Retina (tissue), 1 donor: Measurements from ENCODE around the gene NEXN.
A peak's percentile ranks its signal among the peaks of the same experiment; 100 is the strongest.

Experiments used
- DNase-seq: peaks from one replicate; pipeline ENCODE4 v3.0.0-alpha.2; 2016

Gene NEXN

GRCh38 chr1:77888081-77888780, at the start of gene NEXN:
TSS of gene NEXN (plus strand) at chr1:77888624. CDS start at chr1:77916107, 27,483 bp downstream.
- peak; percentile 81 for DNase-seq

GRCh38 chr1:77841574-77841973, 46.9 kb upstream of the NEXN start:
- no peak for DNase-seq

- DNase-seq, result no peak
Measured at GRCh38 chr1:77845951-77846350, 42.5 kb upstream of the NEXN start.

- no peak for DNase-seq
Measured at GRCh38 chr1:77846966-77847365, 41.5 kb upstream of the NEXN start.

GRCh38 chr1:77847621-77848080, 40.8 kb upstream of the NEXN start:
- no peak for DNase-seq

GRCh38 chr1:77850082-77850481, 38.3 kb upstream of the NEXN start:
- DNase-seq, result no peak

GRCh38 chr1:77857552-77857951, 30.9 kb upstream of the NEXN start:
- DNase-seq, result no peak

GRCh38 chr1:77858725-77859124, 29.7 kb upstream of the NEXN start:
- no peak for DNase-seq

- no peak for DNase-seq
Measured at GRCh38 chr1:77859248-77859647, 29.2 kb upstream of the NEXN start.

- no peak for DNase-seq
Measured at GRCh38 chr1:77866296-77866695, 22.1 kb upstream of the NEXN start.

- no peak for DNase-seq
Measured at GRCh38 chr1:77872645-77873044, 15.8 kb upstream of the NEXN start.

GRCh38 chr1:77873461-77873860, 15.0 kb upstream of the NEXN start:
- DNase-seq, result no peak

GRCh38 chr1:77874804-77875445, 13.5 kb upstream of the NEXN start:
- no peak for DNase-seq

GRCh38 chr1:77876884-77877283, 11.5 kb upstream of the NEXN start:
- DNase-seq, result no peak

- no peak for DNase-seq
Measured at GRCh38 chr1:77881061-77881460, 7.4 kb upstream of the NEXN start.

GRCh38 chr1:77882411-77882810, 6.0 kb upstream of the NEXN start:
- DNase-seq, result no peak

GRCh38 chr1:77888781-77889642, 588 bp downstream of the NEXN start:
- peak; percentile 73 for DNase-seq

- DNase-seq, result no peak
Measured at GRCh38 chr1:77889671-77890070, 1.2 kb downstream of the NEXN start.

- no peak for DNase-seq
Measured at GRCh38 chr1:77891200-77891599, 2.8 kb downstream of the NEXN start.

- DNase-seq, result no peak
Measured at GRCh38 chr1:77899647-77900320, 11.4 kb downstream of the NEXN start.

GRCh38 chr1:77900687-77901293, 12.4 kb downstream of the NEXN start:
- DNase-seq, result peak; percentile 24

- DNase-seq, result no peak
Measured at GRCh38 chr1:77905603-77906002, 17.2 kb downstream of the NEXN start.
